ENCODE measurements around the gene GON7.
"Not testable (repeated sequence)": the region's sequence is repeated elsewhere in the genome, so short reads cannot be mapped to it uniquely, and the experiment has no call there.

DNA sequence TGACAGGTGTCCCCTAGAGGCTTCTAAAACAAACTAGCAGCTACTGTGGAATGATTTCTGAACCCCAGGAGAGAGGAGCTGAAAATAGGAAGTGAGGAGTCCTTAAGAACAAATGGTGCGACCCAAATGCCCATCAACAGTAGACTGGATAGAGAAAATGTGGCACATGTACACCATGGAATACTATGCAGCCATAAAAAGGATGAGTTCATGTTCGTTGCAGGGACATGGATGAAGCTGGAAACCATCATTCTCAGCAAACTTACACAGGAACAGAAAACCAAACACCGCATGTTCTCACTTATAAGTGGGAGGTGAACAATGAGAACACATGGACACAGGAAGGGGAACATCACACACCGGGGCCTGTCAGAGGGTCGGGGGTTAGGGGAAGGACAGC, 26.2 kb upstream of the GON7 start:
- not testable (repeated sequence) for TF ChIP-seq EZH2phosphoT487, EZH2 (IDR thresholded peaks at IDR 0.05)
- TF ChIP-seq, protein P1, sequence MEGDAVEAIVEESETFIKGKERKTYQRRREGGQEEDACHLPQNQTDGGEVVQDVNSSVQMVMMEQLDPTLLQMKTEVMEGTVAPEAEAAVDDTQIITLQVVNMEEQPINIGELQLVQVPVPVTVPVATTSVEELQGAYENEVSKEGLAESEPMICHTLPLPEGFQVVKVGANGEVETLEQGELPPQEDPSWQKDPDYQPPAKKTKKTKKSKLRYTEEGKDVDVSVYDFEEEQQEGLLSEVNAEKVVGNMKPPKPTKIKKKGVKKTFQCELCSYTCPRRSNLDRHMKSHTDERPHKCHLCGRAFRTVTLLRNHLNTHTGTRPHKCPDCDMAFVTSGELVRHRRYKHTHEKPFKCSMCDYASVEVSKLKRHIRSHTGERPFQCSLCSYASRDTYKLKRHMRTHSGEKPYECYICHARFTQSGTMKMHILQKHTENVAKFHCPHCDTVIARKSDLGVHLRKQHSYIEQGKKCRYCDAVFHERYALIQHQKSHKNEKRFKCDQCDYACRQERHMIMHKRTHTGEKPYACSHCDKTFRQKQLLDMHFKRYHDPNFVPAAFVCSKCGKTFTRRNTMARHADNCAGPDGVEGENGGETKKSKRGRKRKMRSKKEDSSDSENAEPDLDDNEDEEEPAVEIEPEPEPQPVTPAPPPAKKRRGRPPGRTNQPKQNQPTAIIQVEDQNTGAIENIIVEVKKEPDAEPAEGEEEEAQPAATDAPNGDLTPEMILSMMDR (IDR thresholded peaks at IDR 0.05) = not testable (repeated sequence)
